HG02678 (cell line): ENCODE results near the gene SNX2.
A peak's percentile ranks its signal among the peaks of the same experiment; 100 is the strongest.

Experiments used
- ATAC-seq: cut with Tn5 transposase; IDR thresholded peaks from one replicate; pipeline ENCODE4 v1.9.1; 2021; ENCODE audit warnings: mild to moderate bottlenecking, moderate library complexity; ENCODE audit not compliant: unreplicated experiment

Gene SNX2

GRCh38 chr5:122770477-122770876 is 4.4 kb upstream of the SNX2 start:
- ATAC-seq, result no peak

DNA sequence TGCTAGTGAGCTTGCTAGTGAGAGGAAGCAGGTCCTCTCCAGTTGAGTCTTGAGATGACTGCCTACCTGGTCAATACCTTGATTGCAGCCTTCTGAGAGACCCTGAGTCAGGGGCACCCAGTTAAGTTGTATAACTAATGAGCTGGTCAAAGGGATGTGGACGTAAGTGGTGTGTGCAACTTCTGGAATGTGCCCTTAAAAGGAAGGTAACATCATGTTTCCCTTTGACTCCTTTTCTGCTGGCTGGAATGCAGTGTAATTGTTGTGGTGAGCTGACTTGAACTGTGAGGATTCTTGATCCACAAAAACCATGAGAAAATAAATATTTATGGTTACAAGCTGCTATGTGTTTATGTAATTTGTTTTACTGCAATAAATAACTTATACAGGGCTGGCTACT is 2.4 kb upstream of the SNX2 start:
- no peak for ATAC-seq

DNA sequence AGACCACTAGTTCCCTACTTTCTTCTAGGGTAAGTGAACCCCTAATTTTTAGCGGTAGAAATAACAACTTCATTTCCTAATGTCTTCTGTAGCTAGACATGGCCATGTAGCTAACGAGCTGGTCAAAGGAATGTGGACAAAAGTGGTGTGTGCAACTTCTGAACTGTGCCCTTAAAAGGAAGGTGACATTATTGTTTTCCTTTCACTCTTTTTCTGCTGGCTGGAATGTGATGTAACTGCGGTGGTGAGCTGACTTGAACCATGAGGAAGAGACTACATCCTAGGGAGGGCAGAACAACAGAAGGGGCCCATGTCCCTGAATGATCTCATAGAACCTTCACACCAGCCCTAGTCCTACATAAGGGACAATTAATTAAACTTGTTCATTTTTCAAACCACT is 1.3 kb upstream of the SNX2 start:
- no peak for ATAC-seq

GRCh38 chr5:122774519-122774860 is 390 bp upstream of the SNX2 start:
- peak; percentile 35 for ATAC-seq

GRCh38 chr5:122775550-122776542 is 966 bp downstream of the SNX2 start:
- no peak for ATAC-seq

- no peak for ATAC-seq
Observed at GRCh38 chr5:122778157-122778556, 3.3 kb downstream of the SNX2 start.

- ATAC-seq, result no peak
Observed at GRCh38 chr5:122779451-122779850, 4.6 kb downstream of the SNX2 start.

- peak; percentile 37 for ATAC-seq
Observed at GRCh38 chr5:122780296-122780695, 5.4 kb downstream of the SNX2 start.

DNA sequence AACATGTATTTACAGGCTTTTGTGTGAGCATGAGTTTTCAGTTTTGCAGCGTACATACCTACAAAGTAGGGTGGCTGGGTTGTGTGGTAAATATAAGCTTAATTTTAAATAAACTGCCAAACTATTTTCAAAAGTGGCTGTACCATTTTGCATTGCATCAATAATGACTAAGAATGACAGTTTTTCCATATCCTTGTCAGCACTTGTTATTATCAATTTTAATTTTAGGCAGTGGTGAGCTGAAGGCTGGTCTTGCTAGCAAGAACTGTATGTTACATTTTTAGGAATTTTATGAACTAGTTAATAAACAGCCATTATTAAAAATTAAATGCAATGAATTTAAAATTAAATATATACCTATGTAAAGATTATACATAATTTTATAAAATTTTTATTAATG is 6.6 kb downstream of the SNX2 start:
- ATAC-seq, result no peak

DNA sequence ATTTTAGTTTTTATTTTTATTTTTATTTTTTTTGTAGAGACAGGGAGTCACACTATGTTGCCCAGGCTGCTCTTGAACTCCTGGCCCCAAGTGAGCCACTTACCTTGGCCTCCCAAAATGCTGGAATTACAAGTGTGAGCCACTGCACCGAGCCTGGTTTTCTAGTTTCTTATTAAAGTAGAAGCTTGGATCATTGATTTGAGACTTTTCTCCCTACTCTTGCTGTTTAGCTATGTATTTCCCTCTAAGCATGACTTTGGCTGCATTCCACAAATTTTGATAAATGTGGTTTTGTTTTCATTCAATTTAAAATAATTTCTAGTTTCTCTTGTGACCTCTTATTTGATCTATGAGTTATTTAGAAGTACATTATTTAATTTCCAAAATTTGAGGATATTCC is 10.4 kb downstream of the SNX2 start:
- ATAC-seq, result no peak

- ATAC-seq, result no peak
Observed at GRCh38 chr5:122788371-122788770, 13.5 kb downstream of the SNX2 start.

DNA sequence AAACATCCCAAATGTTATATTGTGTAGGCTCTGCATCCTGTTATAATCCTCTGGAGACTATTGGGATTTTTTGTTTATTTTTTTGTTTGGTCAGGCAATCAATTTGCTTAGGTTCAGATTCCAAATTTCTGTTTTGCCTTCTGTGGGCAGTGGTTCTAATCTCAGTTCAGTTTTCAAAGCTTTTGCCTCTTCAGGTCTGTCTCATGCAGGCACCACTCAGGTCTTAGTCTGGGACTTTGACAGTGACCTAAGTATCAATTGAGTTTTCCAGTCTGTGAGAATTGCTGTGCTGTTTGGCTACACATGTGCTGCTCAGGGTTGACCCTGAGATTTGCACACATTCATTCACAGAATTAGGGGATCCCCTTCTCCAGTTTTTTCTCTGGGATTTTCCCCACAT is 14.1 kb downstream of the SNX2 start:
- no peak for ATAC-seq

DNA sequence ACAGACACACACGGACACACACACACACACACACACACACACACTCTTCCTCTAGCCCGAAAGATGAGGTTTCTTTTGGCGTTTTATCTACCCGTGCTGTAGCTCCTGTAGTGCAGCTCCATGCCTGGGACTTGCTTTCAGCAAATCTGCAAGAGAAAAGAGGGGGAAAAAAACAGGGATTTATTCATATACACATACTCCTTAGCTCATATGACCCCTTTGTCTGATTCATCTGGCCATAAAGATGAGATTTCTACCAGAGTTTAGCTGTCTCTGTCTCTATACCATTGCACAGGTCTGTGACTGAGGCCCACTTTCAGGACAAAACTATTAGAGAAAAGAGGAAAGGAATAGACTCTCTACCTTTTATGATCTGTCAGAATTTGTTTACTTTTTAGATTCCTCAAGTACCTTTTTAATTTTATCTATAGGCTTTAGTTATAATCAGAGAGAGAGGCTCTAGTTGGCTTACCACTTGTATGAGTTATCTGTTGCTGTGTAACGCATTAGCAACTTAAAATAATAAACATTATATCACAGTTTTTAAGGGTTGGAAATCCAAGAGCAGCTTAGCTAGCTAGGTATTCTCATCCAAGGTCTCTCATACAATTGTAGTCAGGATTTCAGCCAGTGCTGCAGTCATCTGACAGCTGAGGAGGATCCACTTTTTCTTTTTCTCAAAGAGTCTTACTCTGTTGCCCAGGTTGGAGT is 14.7 kb downstream of the SNX2 start:
- no peak for ATAC-seq

GRCh38 chr5:122790354-122791103 is 15.6 kb downstream of the SNX2 start:
- no peak for ATAC-seq

DNA sequence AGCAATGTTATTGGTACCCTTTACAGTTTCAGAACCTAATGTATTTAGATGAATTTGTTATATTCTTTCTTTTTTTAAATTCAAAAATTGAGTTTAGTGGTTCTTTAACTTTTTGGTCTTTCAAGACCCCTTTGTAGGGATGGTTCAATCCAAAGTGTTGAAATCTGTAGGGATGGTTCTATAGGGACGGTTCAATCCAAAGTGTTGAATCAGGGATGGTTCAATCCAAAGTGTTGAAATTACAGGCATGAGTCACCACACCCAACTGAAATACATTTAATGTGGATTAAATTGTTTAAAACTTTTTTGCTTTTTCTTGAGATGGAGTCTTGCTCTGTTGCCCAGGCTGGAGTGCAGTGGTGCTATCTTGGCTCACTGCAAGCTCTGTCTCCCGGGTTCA is 30.6 kb downstream of the SNX2 start:
- ATAC-seq, result no peak

DNA sequence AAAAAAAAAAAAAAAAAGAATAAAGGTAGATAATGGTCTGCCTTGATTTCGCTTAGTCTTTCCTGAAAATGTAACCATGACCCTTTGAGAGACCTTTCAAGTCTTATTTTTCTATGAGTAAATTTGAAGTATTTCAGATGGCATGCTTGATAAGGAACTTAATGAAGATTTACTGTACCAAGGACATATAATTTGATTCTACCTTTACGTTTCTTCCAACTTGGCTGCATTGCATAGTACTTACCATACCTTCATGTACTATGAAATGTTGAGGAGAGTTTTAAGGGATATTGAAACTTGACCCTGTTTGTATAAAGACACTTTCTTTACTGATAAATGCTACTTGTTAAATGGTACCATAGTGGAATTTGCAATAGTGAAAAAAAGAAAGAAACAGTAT is 35.5 kb downstream of the SNX2 start:
- ATAC-seq, result no peak

DNA sequence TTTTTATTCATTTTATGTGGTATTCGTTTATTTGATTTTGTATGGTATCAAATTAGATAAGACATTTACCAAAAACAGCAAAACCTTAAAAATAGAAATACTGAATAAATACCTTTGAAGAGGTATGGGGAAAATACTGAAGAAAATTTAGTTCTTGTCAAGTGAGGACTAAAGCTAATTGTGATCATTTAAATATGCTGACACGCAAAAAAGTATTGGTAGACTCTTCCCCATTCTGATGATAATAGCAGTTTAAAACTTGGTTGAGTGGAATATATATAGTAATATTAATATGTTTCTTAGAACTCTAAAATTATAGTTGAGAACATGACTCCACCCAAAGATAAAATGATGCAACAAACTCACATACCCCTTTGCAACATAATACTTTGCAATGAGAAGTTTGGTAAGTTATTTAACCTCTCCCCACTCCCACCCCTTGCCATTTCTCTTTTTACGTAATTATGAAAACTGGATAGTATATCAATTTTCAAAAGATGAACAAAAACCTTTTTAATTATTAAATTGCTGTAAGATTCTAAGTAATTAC is 40.4 kb downstream of the SNX2 start:
- ATAC-seq, result no peak

DNA sequence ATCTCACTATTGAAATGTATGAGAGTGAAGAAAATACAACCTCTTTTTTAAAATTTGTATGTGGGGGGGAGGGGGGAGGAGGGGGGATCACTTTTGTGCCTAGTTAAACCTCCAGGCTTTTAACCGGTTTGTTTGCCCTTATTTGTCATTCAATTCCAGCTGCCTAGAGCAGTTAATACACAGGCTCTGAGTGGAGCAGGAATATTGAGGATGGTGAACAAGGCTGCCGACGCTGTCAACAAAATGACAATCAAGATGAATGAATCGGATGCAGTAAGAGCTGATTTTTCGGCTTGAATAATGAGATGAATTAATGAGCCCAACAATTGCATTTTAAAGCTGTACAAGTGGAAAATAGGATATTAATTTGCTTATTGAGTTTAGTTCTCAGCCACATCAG is 41.9 kb downstream of the SNX2 start:
- ATAC-seq, result no peak

GRCh38 chr5:122831984-122832383 is 57.1 kb downstream of the SNX2 start:
- no peak for ATAC-seq

DNA sequence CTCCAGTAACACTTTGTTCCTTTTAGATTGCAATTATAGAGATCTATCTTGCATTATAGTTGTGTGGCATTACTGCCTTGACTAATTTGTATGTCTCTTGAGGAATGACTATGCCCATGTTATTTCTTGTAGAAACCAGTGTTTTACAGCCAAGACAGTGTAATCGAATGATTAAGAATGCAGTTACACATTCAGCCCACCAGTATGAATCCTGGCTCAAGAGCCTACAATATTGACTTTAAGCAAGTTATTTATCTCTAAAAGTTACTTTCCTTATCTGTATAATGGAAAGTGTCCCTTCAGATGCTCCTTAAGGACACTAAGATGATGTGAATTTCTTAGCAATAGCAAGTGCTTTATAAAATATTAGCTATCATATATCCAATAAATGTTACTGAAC is 60.8 kb downstream of the SNX2 start:
- no peak for ATAC-seq

DNA sequence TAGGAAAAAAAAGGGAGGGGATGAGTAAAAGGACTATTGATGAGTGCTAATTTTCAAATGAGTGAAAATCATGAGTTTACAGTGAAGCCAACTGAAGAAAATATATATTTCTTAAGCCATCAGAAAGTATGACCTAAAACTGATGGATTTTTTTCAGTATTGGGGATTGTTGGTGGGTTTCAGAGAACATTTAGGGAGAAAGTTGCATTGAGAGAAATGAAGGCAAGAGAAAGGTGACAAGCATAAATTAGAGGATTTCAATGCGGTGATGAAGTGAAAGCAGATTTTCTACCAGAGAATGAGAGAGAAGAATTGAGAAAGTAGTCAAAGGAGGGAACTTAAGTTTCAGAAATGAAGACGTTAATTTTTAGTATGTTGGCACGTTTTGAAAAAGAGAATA is 62.1 kb downstream of the SNX2 start:
- ATAC-seq, result no peak
